NB4 (cell line): ENCODE measurements around the gene BATF3.

ENCODE experiments used
- CTCF ChIP-seq: IDR thresholded peaks from one replicate; pipeline ENCODE4 v1.5.1; 2012; ENCODE audit warnings: low read depth, low read length
- MYC ChIP-seq: IDR thresholded peaks from 2 replicates; pipeline ENCODE4 v1.6.1; 2011; ENCODE audit warnings: low read depth, low read length
- POLR2A ChIP-seq: IDR thresholded peaks from 2 replicates; pipeline ENCODE4 v1.6.1; 2011; ENCODE audit warnings: mild to moderate bottlenecking; ENCODE audit not compliant: insufficient read length; ENCODE audit errors: extremely low read depth

- TF ChIP-seq CTCF (no peak), POLR2A (no peak), MYC (no peak)
Measured at GRCh38 chr1:212712451-212713303, 13.0 kb upstream of the BATF3 start.
